Measurements from ENCODE around the gene STEAP3.

Gene STEAP3

GRCh38 chr2:119304847-119305246 lies 81.2 kb downstream of the STEAP3 start:
- Histone ChIP-seq H3K4me2 (ENCODE audit: low read depth, low read length) (peak overlapping the region; percentile 66), H3K27me3 (replicated peaks; ENCODE audit: insufficient read depth, low read length) (no peaks in the 10 kb centered on the region), H4K20me1 (ENCODE audit: insufficient read depth, low read length) (no peaks in the 10 kb centered on the region)

GRCh38 chr2:119305497-119306195 lies 82.0 kb downstream of the STEAP3 start:
- Histone ChIP-seq H3K27ac (ENCODE audit: low read length) (peak overlapping the region; percentile 68), H3K4me3 (ENCODE audit: low read length) (peak overlapping the region; percentile 42), H3K36me3 (replicated peaks; ENCODE audit: insufficient read depth, low read length) (no peaks in the 10 kb centered on the region), H4K20me1 (ENCODE audit: insufficient read depth, low read length) (no peaks in the 10 kb centered on the region), H3K9me2 (replicated peaks; ENCODE audit: insufficient read depth, low read length) (no peaks in the 10 kb centered on the region), H3K4me2 (ENCODE audit: low read depth, low read length) (peak overlapping the region; percentile 66), H3K27me3 (replicated peaks; ENCODE audit: insufficient read depth, low read length) (no peaks in the 10 kb centered on the region), H2AFZ (ENCODE audit: low read length) (peak overlapping the region; percentile 1; the same call in 1 of the 2 replicates), H3F3A (ENCODE audit: insufficient read depth, low read length) (peaks cover 11% of the 10 kb centered on the region), H3K9ac (ENCODE audit: low read length) (peak overlapping the region; percentile 65), H3K4me1 (ENCODE audit: low read length) (peaks cover 13% of the 10 kb centered on the region), H3K9me3 (replicated peaks; ENCODE audit: insufficient read depth, low read length) (no peaks in the 10 kb centered on the region), H3K79me2 (ENCODE audit: low read length) (peaks cover 59% of the 10 kb centered on the region)
- peak; percentile 25 for DNase-seq
- TF ChIP-seq CTCF (IDR thresholded peaks at IDR 0.05; ENCODE audit: low read length) (no peak), EZH2 (optimal IDR thresholded peaks at IDR 0.05; ENCODE audit: low read depth, low read length) (no peak), EZH2phosphoT487 (IDR thresholded peaks at IDR 0.05; ENCODE audit: low read length) (no peak)

More at GRCh38 chr2:119304847-119305246, 81.2 kb downstream of the STEAP3 start:
- H3K9me3 ChIP-seq (replicated peaks; ENCODE audit: insufficient read depth, low read length) = no peaks in the 10 kb centered on the region
- H3K9ac ChIP-seq (ENCODE audit: low read length) = peak overlapping the region; percentile 65; the same call in 1 of the 2 replicates
- TF ChIP-seq EZH2phosphoT487 (IDR thresholded peaks at IDR 0.05; ENCODE audit: low read length) (no peak), EZH2 (optimal IDR thresholded peaks at IDR 0.05; ENCODE audit: low read depth, low read length) (no peak), CTCF (IDR thresholded peaks at IDR 0.05; ENCODE audit: low read length) (no peak)
- peak overlapping the region; percentile 42 for H3K4me3 ChIP-seq (ENCODE audit: low read length)
- H3K9me2 ChIP-seq (replicated peaks; ENCODE audit: insufficient read depth, low read length) = no peaks in the 10 kb centered on the region
- H3K27ac ChIP-seq (ENCODE audit: low read length) = peak overlapping the region; percentile 68; the same call in 1 of the 2 replicates
- H3K79me2 ChIP-seq (ENCODE audit: low read length) = peaks cover 54% of the 10 kb centered on the region
- no peaks in the 10 kb centered on the region for H3K36me3 ChIP-seq (replicated peaks; ENCODE audit: insufficient read depth, low read length)
- DNase-seq = peak; percentile 33
- H2AFZ ChIP-seq (ENCODE audit: low read length) = no peak overlapping the region
- peaks cover 4% of the 10 kb centered on the region for H3F3A ChIP-seq (ENCODE audit: insufficient read depth, low read length)
- peaks cover 7% of the 10 kb centered on the region; the same call in 1 of the 2 replicates for H3K4me1 ChIP-seq (ENCODE audit: low read length)

GRCh38 chr2:119306196-119306590 lies 82.6 kb downstream of the STEAP3 start:
- Histone ChIP-seq H3K36me3 (replicated peaks; ENCODE audit: insufficient read depth, low read length) (no peaks in the 10 kb centered on the region), H3K9ac (ENCODE audit: low read length) (peak overlapping the region; percentile 65), H3K4me3 (ENCODE audit: low read length) (peak overlapping the region; percentile 42), H4K20me1 (ENCODE audit: insufficient read depth, low read length) (no peaks in the 10 kb centered on the region), H3K79me2 (ENCODE audit: low read length) (peaks cover 59% of the 10 kb centered on the region), H3K9me3 (replicated peaks; ENCODE audit: insufficient read depth, low read length) (no peaks in the 10 kb centered on the region), H3K27me3 (replicated peaks; ENCODE audit: insufficient read depth, low read length) (no peaks in the 10 kb centered on the region), H3K27ac (ENCODE audit: low read length) (peak overlapping the region; percentile 68), H3F3A (ENCODE audit: insufficient read depth, low read length) (peaks cover 16% of the 10 kb centered on the region), H2AFZ (ENCODE audit: low read length) (peak overlapping the region; percentile 1; the same call in 1 of the 2 replicates), H3K4me2 (ENCODE audit: low read depth, low read length) (peak overlapping the region; percentile 66), H3K4me1 (ENCODE audit: low read length) (peaks cover 16% of the 10 kb centered on the region), H3K9me2 (replicated peaks; ENCODE audit: insufficient read depth, low read length) (no peaks in the 10 kb centered on the region)
- peak; percentile 29 for DNase-seq
- no peak for TF ChIP-seq CTCF (IDR thresholded peaks at IDR 0.05; ENCODE audit: low read length)
- no peak for TF ChIP-seq EZH2phosphoT487 (IDR thresholded peaks at IDR 0.05; ENCODE audit: low read length)
- TF ChIP-seq EZH2 (optimal IDR thresholded peaks at IDR 0.05; ENCODE audit: low read depth, low read length) = no peak
